D721Med (cell line): ENCODE measurements around the gene MAFG.
"Not testable (repeated sequence)": the region's sequence is repeated elsewhere in the genome, so short reads cannot be mapped to it uniquely, and the experiment has no call there.

Experiments used
- DNase-seq: peaks from one replicate; pipeline ENCODE4 v3.0.0; 2011; ENCODE audit warnings: low spot score; ENCODE audit not compliant: insufficient read length
- FAIRE-seq: peaks from 2 replicates; lab custom pipeline; 2011; peaks lifted over from hg19 to GRCh38; lab: Jason Lieb, UNC
- CTCF ChIP-seq: IDR thresholded peaks from 2 replicates; pipeline ENCODE4 v1.5.1; 2012; ENCODE audit warnings: mild to moderate bottlenecking, control low read depth; ENCODE audit not compliant: insufficient read depth; ENCODE audit errors: missing control alignments

The MAFG gene

GRCh38 chr17:81922566-81923301, 4.8 kb downstream of the MAFG start:
- TF ChIP-seq CTCF, result no peak
- no peak for FAIRE-seq
- DNase-seq, result no peak

- FAIRE-seq, result no peak
- no peak for TF ChIP-seq CTCF
- no peak for DNase-seq
Observed at GRCh38 chr17:81921996-81922565, 5.5 kb downstream of the MAFG start.

- FAIRE-seq (no peak), DNase-seq (no peak)
- no peak for TF ChIP-seq CTCF
Observed at GRCh38 chr17:81921537-81921862, 6.0 kb downstream of the MAFG start.

GRCh38 chr17:81920612-81921536, 6.7 kb downstream of the MAFG start:
- FAIRE-seq (no peak), DNase-seq (no peak)
- no peak for TF ChIP-seq CTCF

GRCh38 chr17:81918832-81919545, 8.5 kb downstream of the MAFG start:
- no peak for FAIRE-seq

GRCh38 chr17:81918333-81918669, 9.2 kb downstream of the MAFG start:
- FAIRE-seq, DNase-seq: not testable (repeated sequence)

More at GRCh38 chr17:81918832-81919545, 8.5 kb downstream of the MAFG start:
- no peak for DNase-seq
- no peak for TF ChIP-seq CTCF
